HEK293T (cell line): ENCODE measurements around the gene EIF4E2.
"Not testable (repeated sequence)": the region's sequence is repeated elsewhere in the genome, so short reads cannot be mapped to it uniquely, and the experiment has no call there.

Experiments
- ARNT ChIP-seq: fragments of 450-650 bp; IDR thresholded peaks from 2 replicates; pipeline ENCODE4 v1.6.1; 2017; ENCODE audit warnings: mild to moderate bottlenecking
- ELF4 ChIP-seq: fragments of 450-650 bp; IDR thresholded peaks from 2 replicates; pipeline ENCODE4 v1.6.1; 2017; ENCODE audit warnings: antibody characterized with exemption
- FOXK2 ChIP-seq: fragments of 450-650 bp; IDR thresholded peaks from 2 replicates; pipeline ENCODE4 v1.6.1; 2016; ENCODE audit warnings: mild to moderate bottlenecking
- FOXM1 ChIP-seq: fragments of 450-650 bp; IDR thresholded peaks from 2 replicates; pipeline ENCODE4 v1.6.1; 2017; ENCODE audit warnings: mild to moderate bottlenecking, borderline replicate concordance
- L3MBTL2 ChIP-seq: fragments of 450-650 bp; conservative IDR thresholded peaks from 2 replicates; pipeline ENCODE4 v1.6.1; 2016; ENCODE audit warnings: mild to moderate bottlenecking
- SP1 ChIP-seq: fragments of 450-650 bp; IDR thresholded peaks from 2 replicates; pipeline ENCODE4 v1.6.1; 2017
- ZNF384 ChIP-seq: fragments of 450-650 bp; IDR thresholded peaks from 2 replicates; pipeline ENCODE4 v1.6.1; 2016
- TF ChIP-seq, protein P1 (sequence below): fragments of 450-650 bp; IDR thresholded peaks from 2 replicates; pipeline ENCODE4 v1.6.1; 2016

DNA sequence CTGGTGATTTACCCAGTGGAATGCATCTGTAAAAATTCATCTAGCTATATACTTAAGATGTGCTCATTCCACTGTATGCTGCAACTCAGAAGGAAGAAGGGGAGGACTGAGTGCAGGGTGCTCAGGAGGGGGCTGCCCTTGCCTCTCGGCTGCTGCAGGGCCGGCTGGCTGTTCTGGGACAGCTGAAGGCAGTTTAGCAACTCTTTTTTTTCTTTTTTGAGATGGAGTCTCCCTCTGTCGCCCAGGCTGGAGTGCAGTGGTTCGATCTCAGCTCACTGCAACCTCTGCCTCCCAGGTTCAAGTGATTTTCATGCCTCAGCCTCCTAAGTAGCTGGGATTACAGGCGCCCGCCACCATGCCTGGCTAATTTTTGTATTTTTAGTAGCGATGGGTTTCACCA lies 17.7 kb upstream of the EIF4E2 start:
- TF ChIP-seq FOXM1, ARNT, SP1, FOXK2, ELF4, L3MBTL2, ZNF384: not testable (repeated sequence)
- TF ChIP-seq, protein P1, sequence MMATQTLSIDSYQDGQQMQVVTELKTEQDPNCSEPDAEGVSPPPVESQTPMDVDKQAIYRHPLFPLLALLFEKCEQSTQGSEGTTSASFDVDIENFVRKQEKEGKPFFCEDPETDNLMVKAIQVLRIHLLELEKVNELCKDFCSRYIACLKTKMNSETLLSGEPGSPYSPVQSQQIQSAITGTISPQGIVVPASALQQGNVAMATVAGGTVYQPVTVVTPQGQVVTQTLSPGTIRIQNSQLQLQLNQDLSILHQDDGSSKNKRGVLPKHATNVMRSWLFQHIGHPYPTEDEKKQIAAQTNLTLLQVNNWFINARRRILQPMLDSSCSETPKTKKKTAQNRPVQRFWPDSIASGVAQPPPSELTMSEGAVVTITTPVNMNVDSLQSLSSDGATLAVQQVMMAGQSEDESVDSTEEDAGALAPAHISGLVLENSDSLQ = not testable (repeated sequence)
